Measurements from ENCODE around the gene ARHGEF3. TPM values are rescaled to one million over a fixed set of nuclear protein-coding genes. Genes with fewer than 3 reads are reported as not detected.

The ARHGEF3 gene
- total RNA-seq, 4 donors from 2014 or later, result 9.0 to 14.7 (median 11.7) TPM

GRCh38 chr3:56826831-56827722, 25.3 kb upstream of the ARHGEF3 start:
- no peak for TF ChIP-seq POLR2A (IDR thresholded peaks at IDR 0.05; ENCODE audit: low read depth)
- no peak for TF ChIP-seq CTCF (IDR thresholded peaks at IDR 0.05)
- TF ChIP-seq POLR2AphosphoS5 (IDR thresholded peaks at IDR 0.05), result no peak
- TF ChIP-seq EP300 (IDR thresholded peaks at IDR 0.05), result no peak
- Histone ChIP-seq H3K27me3 (no peaks in the 10 kb centered on the region), H3K27ac (replicated peaks in 1 of 4) (no peak overlapping the region), H3K9me3 (no peaks in the 10 kb centered on the region), H3K4me1 (peaks cover 0 to 13% (median 3%) of the 10 kb centered on the region in 4 donors), H3K36me3 (no peaks in the 10 kb centered on the region), H3K4me3 (no peak overlapping the region)
- WGBS, result 93% methylated on average over 5 of the region's 5 CpGs
- DNase-seq (ENCODE audit: extremely low spot score), result no peak
- intact Hi-C loops (cut with DNase I), result no loop called here

GRCh38 chr3:56825567-56826438, 24.1 kb upstream of the ARHGEF3 start:
- Histone ChIP-seq H3K27ac (replicated peaks in 1 of 4) (no peak overlapping the region), H3K9me3 (no peaks in the 10 kb centered on the region), H3K4me1 (peaks cover 0 to 13% (median 3%) of the 10 kb centered on the region in 4 donors), H3K4me3 (no peak overlapping the region), H3K36me3 (no peaks in the 10 kb centered on the region), H3K27me3 (no peaks in the 10 kb centered on the region)
- no peak for TF ChIP-seq CTCF (IDR thresholded peaks at IDR 0.05)
- no peak for TF ChIP-seq EP300 (IDR thresholded peaks at IDR 0.05)
- no peak for TF ChIP-seq POLR2AphosphoS5 (IDR thresholded peaks at IDR 0.05)
- no peak for TF ChIP-seq POLR2A (IDR thresholded peaks at IDR 0.05; ENCODE audit: low read depth)
- intact Hi-C loops (cut with DNase I), result no loop called here
- 43% methylated on average over 4 of the region's 4 CpGs for WGBS
- DNase-seq (ENCODE audit: extremely low spot score), result no peak

- 43% methylated on average over 4 of the region's 4 CpGs for WGBS
Measured at GRCh38 chr3:56823984-56824703, 22.4 kb upstream of the ARHGEF3 start.

More at GRCh38 chr3:56823984-56824703, 22.4 kb upstream of the ARHGEF3 start:
- Histone ChIP-seq H3K36me3 (no peaks in the 10 kb centered on the region), H3K4me1 (peaks cover 0 to 13% (median 3%) of the 10 kb centered on the region in 4 donors), H3K27ac (replicated peaks in 1 of 4) (no peak overlapping the region), H3K27me3 (no peaks in the 10 kb centered on the region), H3K9me3 (no peaks in the 10 kb centered on the region), H3K4me3 (no peak overlapping the region)
- intact Hi-C loops (cut with DNase I), result no loop called here
- DNase-seq (ENCODE audit: extremely low spot score), result no peak
- TF ChIP-seq CTCF (IDR thresholded peaks at IDR 0.05) (no peak), EP300 (IDR thresholded peaks at IDR 0.05) (no peak), POLR2A (IDR thresholded peaks at IDR 0.05; ENCODE audit: low read depth) (no peak), POLR2AphosphoS5 (IDR thresholded peaks at IDR 0.05) (no peak)
